Activated B cell treated with CpG ODN at 0.5 μM for 24 hours (primary cell): ENCODE measurements around the gene RALA. TPM values are rescaled to one million over a fixed set of nuclear protein-coding genes. Genes with fewer than 3 reads are reported as not detected.

Experiments used
- ATAC-seq: fragments of 200-7000 bp; cut with Tn5 transposase; one replicate; pipeline ENCODE4 v1.10.0; 2021; ENCODE audit warnings: low read depth, mild to moderate bottlenecking, moderate library complexity
- CTCF ChIA-PET: fragments of 350-600 bp; sonication (Branson Sonifier 250); formaldehyde crosslinking; loops from one replicate; lab custom pipeline; 2021; ENCODE audit warnings: antibody characterized with exemption; lab: Charles Lee
- POLR2A ChIA-PET: fragments of 350-600 bp; sonication (Branson Sonifier 250); formaldehyde crosslinking; loops from one replicate; lab custom pipeline; 2021; ENCODE audit warnings: antibody characterized with exemption; lab: Charles Lee
- DNase-seq: peaks from one replicate; pipeline ENCODE4 v3.0.0; 2022
- H3K27ac Mint-ChIP-seq: one replicate; pipeline ENCODE4 v1.8.0; 2020; ENCODE audit warnings: mixed read lengths
- H3K27me3 Mint-ChIP-seq: one replicate; pipeline ENCODE4 v1.8.0; 2021; ENCODE audit warnings: mixed read lengths
- H3K36me3 Mint-ChIP-seq: one replicate; pipeline ENCODE4 v1.8.0; 2021; ENCODE audit warnings: low read depth, mixed read lengths
- H3K4me1 Mint-ChIP-seq: one replicate; pipeline ENCODE4 v1.8.0; 2021; ENCODE audit warnings: mixed read lengths
- H3K4me3 Mint-ChIP-seq: one replicate; pipeline ENCODE4 v1.8.0; 2020; ENCODE audit warnings: mild to moderate bottlenecking, mixed read lengths
- H3K9me3 Mint-ChIP-seq: one replicate; pipeline ENCODE4 v1.8.0; 2020; ENCODE audit warnings: mixed read lengths
- intact Hi-C: fragments of 100-400 bp; cut with micrococcal nuclease; formaldehyde crosslinking; loops from one replicate; pipeline ENCODE4 v1.15.1; 2024
- total RNA-seq: library from RNA; stranded (reverse); gene quantifications from 2 replicates; pipeline ENCODE4 v1.2.3, GENCODE V29; 2022
- TF ChIP-seq, protein P1 (sequence below): fragments of 200-600 bp; IDR thresholded peaks from one replicate; pipeline ENCODE4 v1.8.0; 2022; ENCODE audit warnings: antibody characterized with exemption, mild to moderate bottlenecking

The RALA gene
- total RNA-seq, 1 donor from 2014 or later, result 37.3 TPM

DNA sequence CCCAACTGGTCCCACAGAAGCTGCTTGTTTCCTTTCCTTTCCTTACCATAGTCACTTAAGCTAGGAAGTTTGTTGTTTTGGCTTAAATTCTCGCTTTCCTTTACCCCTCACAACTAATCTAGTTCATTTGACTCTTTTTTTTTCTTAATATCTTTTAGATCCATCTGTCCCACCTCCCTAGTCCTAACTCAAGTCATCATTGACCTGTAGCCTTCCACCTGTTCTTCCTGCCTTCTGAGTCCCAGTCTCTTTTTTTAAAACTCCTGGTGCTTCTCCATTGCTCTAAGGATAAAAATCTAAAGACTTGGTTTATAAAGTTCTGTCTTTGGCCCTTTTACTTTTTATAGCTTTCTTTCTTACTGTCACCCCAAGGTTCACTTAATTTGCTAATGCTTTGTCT lies 47.6 kb downstream of the RALA start:
- no peaks in the 10 kb centered on the region for H3K27me3 Mint-ChIP-seq
- intact Hi-C loops, result loop anchor here (5.0 kb wide), 1 partner anchor 34 kb away; no protein-coding TSS in a partner anchor
- H3K4me3 Mint-ChIP-seq, result no peak overlapping the region
- TF ChIP-seq, protein P1, sequence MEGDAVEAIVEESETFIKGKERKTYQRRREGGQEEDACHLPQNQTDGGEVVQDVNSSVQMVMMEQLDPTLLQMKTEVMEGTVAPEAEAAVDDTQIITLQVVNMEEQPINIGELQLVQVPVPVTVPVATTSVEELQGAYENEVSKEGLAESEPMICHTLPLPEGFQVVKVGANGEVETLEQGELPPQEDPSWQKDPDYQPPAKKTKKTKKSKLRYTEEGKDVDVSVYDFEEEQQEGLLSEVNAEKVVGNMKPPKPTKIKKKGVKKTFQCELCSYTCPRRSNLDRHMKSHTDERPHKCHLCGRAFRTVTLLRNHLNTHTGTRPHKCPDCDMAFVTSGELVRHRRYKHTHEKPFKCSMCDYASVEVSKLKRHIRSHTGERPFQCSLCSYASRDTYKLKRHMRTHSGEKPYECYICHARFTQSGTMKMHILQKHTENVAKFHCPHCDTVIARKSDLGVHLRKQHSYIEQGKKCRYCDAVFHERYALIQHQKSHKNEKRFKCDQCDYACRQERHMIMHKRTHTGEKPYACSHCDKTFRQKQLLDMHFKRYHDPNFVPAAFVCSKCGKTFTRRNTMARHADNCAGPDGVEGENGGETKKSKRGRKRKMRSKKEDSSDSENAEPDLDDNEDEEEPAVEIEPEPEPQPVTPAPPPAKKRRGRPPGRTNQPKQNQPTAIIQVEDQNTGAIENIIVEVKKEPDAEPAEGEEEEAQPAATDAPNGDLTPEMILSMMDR, result no peak
- no peak overlapping the region for H3K27ac Mint-ChIP-seq
- no peak for ATAC-seq
- no peaks in the 10 kb centered on the region for H3K9me3 Mint-ChIP-seq
- peaks cover 19% of the 10 kb centered on the region for H3K4me1 Mint-ChIP-seq
- CTCF ChIA-PET, result no interaction called here
- no peak for DNase-seq
- H3K36me3 Mint-ChIP-seq, result peaks cover 16% of the 10 kb centered on the region
- POLR2A ChIA-PET, result no interaction called here

DNA sequence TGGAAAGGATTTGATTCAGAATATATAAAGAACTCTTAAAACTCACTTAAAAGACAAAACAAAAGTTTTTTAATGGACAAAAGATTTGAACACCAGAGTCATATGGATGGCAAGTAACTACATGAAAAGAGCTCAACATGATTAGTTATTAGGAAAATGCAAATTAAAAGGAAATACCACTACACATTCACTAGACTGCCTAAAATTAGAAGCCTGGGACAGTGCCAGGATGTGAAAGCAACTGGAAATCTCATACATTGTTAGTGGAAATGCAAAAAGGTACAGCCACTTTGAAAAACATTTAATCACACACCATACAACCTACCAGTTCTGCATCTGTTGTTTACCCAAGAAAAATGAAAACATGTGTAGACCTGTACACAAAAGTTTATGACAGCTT lies 48.8 kb downstream of the RALA start:
- Mint-ChIP-seq H3K36me3 (peaks cover 19% of the 10 kb centered on the region), H3K27me3 (no peaks in the 10 kb centered on the region), H3K4me3 (no peak overlapping the region), H3K9me3 (peaks cover 2% of the 10 kb centered on the region), H3K4me1 (peaks cover 19% of the 10 kb centered on the region), H3K27ac (no peak overlapping the region)
- POLR2A ChIA-PET, result no interaction called here
- TF ChIP-seq, protein P1, result no peak
- DNase-seq (no peak), ATAC-seq (no peak)
- CTCF ChIA-PET, result no interaction called here
- intact Hi-C loops, result loop anchor here (5.0 kb wide), 1 partner anchor 35 kb away; no protein-coding TSS in a partner anchor

DNA sequence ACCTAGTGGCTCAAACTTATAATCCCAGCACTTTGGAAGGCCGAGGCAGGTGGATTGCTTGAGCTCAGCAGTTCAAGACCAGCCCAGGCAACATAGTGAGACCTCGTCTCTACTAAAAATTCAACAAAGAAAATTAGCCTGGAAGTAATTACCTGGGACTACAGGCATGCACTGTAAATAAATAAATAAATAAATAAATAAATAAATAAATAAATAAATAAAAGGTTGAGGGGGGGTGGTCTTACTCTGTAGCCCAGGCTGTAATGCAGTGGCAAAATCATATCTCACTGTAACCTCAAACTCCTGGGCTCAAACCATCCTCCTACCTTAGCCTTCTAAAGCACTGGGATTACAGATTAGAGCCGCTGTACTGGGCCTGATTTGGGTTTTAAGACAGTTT lies 50.5 kb downstream of the RALA start:
- intact Hi-C loops, result loop anchor here (5.0 kb wide), 1 partner anchor 37 kb away; no protein-coding TSS in a partner anchor
- Mint-ChIP-seq H3K36me3 (peaks cover 16% of the 10 kb centered on the region), H3K4me1 (peaks cover 23% of the 10 kb centered on the region), H3K27me3 (no peaks in the 10 kb centered on the region), H3K4me3 (no peak overlapping the region), H3K9me3 (peaks cover 2% of the 10 kb centered on the region), H3K27ac (no peak overlapping the region)
- TF ChIP-seq, protein P1, result no peak
- no peak for DNase-seq
- ATAC-seq, result no peak
- CTCF ChIA-PET, result no interaction called here
- POLR2A ChIA-PET, result no interaction called here

DNA sequence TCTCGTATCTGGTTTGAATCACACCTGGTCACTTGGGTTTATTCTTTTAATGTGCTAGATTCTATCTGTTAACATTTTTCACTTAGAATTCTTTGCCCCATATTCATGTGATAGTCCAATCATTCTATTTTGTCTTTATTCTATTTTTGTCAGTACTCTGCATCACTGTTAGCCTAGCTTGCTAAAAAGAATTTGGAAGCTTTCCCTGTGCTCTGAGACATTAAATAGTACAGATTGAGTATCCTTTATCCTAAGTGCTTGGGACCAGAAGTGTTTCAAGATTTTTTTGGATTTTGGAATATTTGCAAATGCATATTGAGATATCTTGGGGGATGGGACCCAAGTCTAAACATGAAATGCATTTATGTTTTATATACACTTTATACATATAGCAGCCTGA lies 51.0 kb downstream of the RALA start:
- DNase-seq, result no peak
- ChIA-PET CTCF (no interaction called here), POLR2A (no interaction called here)
- no peak overlapping the region for H3K4me3 Mint-ChIP-seq
- H3K27ac Mint-ChIP-seq, result no peak overlapping the region
- peaks cover 27% of the 10 kb centered on the region for H3K4me1 Mint-ChIP-seq
- TF ChIP-seq, protein P1, result no peak
- intact Hi-C loops, result loop anchor here (5.0 kb wide), 1 partner anchor 37 kb away; no protein-coding TSS in a partner anchor
- ATAC-seq, result no peak
- H3K9me3 Mint-ChIP-seq, result peaks cover 2% of the 10 kb centered on the region
- H3K27me3 Mint-ChIP-seq, result no peaks in the 10 kb centered on the region
- peaks cover 18% of the 10 kb centered on the region for H3K36me3 Mint-ChIP-seq

DNA sequence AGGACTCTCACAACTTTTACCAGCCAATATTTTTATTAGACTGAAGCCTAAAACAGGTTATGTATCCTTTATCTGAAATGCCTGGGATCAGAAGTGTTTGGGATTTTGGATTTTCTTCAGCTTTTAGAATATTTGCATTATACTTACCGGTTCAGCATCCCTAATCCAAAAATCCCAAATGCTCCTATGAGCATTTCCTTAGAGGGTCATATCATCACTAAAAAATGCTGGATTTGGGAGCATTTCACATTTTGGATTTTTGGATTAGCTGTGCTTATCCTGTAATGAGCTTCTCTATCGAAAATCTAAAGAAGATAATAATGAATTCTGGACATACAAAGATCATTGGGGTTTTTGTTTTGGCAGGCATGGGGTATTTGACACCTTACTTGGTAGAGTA lies 53.0 kb downstream of the RALA start:
- H3K27me3 Mint-ChIP-seq, result no peaks in the 10 kb centered on the region
- DNase-seq (no peak), ATAC-seq (no peak)
- intact Hi-C loops, result no loop called here
- no peak overlapping the region for H3K4me3 Mint-ChIP-seq
- no peak overlapping the region for H3K27ac Mint-ChIP-seq
- ChIA-PET CTCF (no interaction called here), POLR2A (no interaction called here)
- peaks cover 22% of the 10 kb centered on the region for H3K4me1 Mint-ChIP-seq
- TF ChIP-seq, protein P1, result no peak
- peaks cover 2% of the 10 kb centered on the region for H3K9me3 Mint-ChIP-seq
- peaks cover 18% of the 10 kb centered on the region for H3K36me3 Mint-ChIP-seq
